Fibroblast of skin of left quadriceps (primary cell): Measurements from ENCODE around the gene LNX1.

Source experiments
- DNase-seq, 2 experiments: peaks; one replicate each; pipeline ENCODE4 v3.0.0-alpha.2; 2013; ENCODE audit warnings: low read depth in 2 of 2

LNX1 gene

GRCh38 chr4:53572600-53572994 is 18.7 kb downstream of the LNX1 start:
- no peak for DNase-seq

GRCh38 chr4:53571936-53572599 is 19.2 kb downstream of the LNX1 start:
- DNase-seq = no peak

GRCh38 chr4:53563824-53564223 is 27.5 kb downstream of the LNX1 start:
- DNase-seq = peak; percentile 91

GRCh38 chr4:53562409-53562808 is 28.9 kb downstream of the LNX1 start:
- DNase-seq = no peak

- DNase-seq = no peak
Observed at GRCh38 chr4:53559021-53559620, 32.2 kb downstream of the LNX1 start.

GRCh38 chr4:53558065-53558801 is 33.1 kb downstream of the LNX1 start:
- DNase-seq = no peak

GRCh38 chr4:53557669-53558064 is 33.6 kb downstream of the LNX1 start:
- DNase-seq = no peak

GRCh38 chr4:53556651-53557050 is 34.6 kb downstream of the LNX1 start:
- no peak for DNase-seq

- DNase-seq = no peak
Observed at GRCh38 chr4:53553486-53554210, 37.6 kb downstream of the LNX1 start.

- DNase-seq = no peak
Observed at GRCh38 chr4:53552711-53553110, 38.6 kb downstream of the LNX1 start.

GRCh38 chr4:53551958-53552357 is 39.3 kb downstream of the LNX1 start:
- no peak for DNase-seq

- DNase-seq = no peak
Observed at GRCh38 chr4:53551281-53551864, 39.9 kb downstream of the LNX1 start.

GRCh38 chr4:53548662-53549061 is 42.6 kb downstream of the LNX1 start:
- no peak for DNase-seq

GRCh38 chr4:53547983-53548382 is 43.3 kb downstream of the LNX1 start:
- no peak for DNase-seq

GRCh38 chr4:53545942-53546581 is 45.2 kb downstream of the LNX1 start:
- no peak for DNase-seq

- no peak for DNase-seq
Observed at GRCh38 chr4:53545273-53545672, 46.0 kb downstream of the LNX1 start.

GRCh38 chr4:53543561-53543960 is 47.7 kb downstream of the LNX1 start:
- no peak for DNase-seq

GRCh38 chr4:53541577-53542206 is 49.6 kb downstream of the LNX1 start:
- peak; percentile 95 for DNase-seq

- no peak for DNase-seq
Observed at GRCh38 chr4:53538756-53539155, 52.5 kb downstream of the LNX1 start.

GRCh38 chr4:53537606-53538005 is 53.7 kb downstream of the LNX1 start:
- no peak for DNase-seq

GRCh38 chr4:53536328-53536727 is 55.0 kb downstream of the LNX1 start:
- no peak for DNase-seq
